NCI-H2107 (cell line): ENCODE measurements around the gene RELL2.

Source experiments
- DNase-seq: peaks from one replicate; lab custom pipeline; 2025; lab: John Stamatoyannopoulos, UW

The RELL2 gene

GRCh38 chr5:141649056-141649688 lies 12.4 kb downstream of the RELL2 start:
- DNase-seq: no peak

DNA sequence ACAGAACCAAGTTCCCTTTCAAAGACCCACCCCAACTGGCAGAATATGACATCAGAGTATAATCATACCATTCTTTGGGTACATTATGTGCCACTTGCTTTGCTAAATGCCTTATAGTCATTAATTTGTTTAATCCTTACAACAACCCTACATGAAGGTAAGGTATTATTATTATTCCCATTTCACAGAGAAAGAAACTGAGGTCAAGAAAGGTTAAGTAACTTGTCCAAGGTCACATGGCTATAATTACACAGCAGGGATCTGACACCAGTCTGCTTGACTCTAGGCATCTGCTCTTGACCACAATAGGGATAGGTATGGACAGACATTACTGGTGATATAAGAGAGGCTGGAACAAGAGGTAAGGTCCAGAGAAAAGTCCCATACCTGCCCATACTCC lies 13.2 kb downstream of the RELL2 start:
- DNase-seq: no peak

GRCh38 chr5:141650851-141651727 lies 14.3 kb downstream of the RELL2 start, which contains the start of gene FCHSD1:
Gene FCHSD1, minus strand, starts transcription at chr5:141651418. Its CDS starts 50 bp downstream, at chr5:141651368.
- DNase-seq: no peak

DNA sequence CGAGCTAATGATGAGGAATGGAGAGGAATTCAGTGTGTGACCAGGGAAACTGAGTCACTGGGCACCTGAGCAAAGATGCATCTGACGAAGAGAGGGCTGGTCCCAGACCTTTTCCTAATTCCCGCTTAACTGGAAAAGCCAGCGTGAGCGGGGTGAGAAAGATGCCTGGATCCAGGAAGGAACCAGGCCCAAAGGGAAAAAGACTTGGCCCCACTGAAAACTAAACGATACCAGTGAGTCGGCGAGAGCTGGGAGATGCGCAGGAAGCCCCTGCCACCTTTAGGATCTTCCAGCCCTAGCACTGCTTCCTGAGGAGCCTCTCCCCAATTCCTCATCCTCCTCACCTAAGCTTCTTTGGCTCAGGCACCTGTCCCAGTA lies 14.9 kb downstream of the RELL2 start:
- DNase-seq: no peak

GRCh38 chr5:141654298-141654697 lies 17.5 kb downstream of the RELL2 start:
- DNase-seq: no peak

GRCh38 chr5:141655020-141655419 lies 18.2 kb downstream of the RELL2 start:
- DNase-seq: no peak

DNA sequence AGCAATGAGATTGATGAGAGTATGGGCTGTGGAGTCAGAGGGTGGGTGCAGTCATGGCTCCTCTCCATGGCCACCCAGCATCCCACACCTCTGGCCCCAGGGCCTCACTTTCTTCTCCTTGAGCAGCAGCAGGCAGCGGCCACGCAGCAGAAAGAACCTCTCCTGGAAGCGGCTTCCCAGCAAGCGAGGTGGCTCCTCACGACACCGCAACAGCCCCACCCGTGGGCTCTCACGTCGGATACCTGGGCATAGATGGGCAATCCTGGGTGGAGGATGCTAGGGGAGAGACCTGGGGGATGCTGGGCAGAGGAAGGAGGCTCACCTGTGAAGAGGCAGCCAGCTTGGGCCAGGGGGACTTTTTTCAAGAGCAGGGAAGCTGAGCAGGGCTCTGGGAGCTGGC lies 19.6 kb downstream of the RELL2 start:
- no peak for DNase-seq

DNA sequence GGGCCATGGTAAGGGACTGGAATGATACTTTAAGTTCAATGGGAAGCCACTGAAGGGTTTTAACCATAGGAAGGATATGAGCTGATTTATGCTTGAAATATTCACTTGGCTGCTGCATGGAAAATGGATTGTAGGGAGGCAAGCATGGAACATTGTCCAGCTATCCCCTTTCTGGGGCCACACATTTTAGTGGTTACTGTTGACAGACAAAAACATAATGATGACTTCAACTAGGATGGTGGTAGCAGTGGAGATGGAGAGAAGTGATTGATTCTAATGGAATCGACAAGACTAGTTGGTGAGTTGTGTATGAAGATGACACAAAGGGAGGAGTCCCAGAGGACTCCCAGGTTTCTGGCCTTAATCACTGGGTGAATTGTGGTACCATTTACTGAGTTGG lies 20.6 kb downstream of the RELL2 start:
- DNase-seq: no peak

DNA sequence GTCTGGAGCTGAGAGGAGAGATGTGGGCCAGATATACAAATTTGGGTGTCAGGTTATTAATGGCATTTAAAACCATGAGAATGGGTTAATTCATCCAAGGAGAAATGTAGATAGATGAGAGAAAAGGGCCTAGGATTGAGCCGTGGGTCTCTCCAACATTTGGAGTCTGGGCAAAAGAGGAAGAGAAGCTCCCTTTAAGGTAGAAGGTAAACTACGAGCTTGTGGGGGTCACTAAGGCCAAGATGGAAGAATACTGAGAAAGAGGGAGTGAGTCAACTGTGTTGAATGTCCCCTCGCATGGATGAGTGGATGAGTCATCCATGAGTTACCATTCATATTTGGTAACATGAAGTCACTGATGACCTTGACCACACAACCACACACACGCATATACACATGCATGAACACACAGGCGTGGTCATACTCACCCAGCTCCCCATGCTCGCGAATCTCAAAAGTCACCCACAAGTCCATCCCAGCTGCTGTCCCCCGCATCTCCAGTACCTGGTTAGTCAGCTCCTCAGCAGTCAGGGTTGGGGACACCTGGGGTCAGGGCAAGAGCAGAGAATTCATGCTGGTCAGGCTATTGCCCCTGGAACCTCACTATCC lies 21.2 kb downstream of the RELL2 start:
- no peak for DNase-seq

- DNase-seq: no peak
Observed at GRCh38 chr5:141662028-141662427, 25.2 kb downstream of the RELL2 start.

GRCh38 chr5:141663506-141663905 lies 26.7 kb downstream of the RELL2 start:
- DNase-seq: no peak

DNA sequence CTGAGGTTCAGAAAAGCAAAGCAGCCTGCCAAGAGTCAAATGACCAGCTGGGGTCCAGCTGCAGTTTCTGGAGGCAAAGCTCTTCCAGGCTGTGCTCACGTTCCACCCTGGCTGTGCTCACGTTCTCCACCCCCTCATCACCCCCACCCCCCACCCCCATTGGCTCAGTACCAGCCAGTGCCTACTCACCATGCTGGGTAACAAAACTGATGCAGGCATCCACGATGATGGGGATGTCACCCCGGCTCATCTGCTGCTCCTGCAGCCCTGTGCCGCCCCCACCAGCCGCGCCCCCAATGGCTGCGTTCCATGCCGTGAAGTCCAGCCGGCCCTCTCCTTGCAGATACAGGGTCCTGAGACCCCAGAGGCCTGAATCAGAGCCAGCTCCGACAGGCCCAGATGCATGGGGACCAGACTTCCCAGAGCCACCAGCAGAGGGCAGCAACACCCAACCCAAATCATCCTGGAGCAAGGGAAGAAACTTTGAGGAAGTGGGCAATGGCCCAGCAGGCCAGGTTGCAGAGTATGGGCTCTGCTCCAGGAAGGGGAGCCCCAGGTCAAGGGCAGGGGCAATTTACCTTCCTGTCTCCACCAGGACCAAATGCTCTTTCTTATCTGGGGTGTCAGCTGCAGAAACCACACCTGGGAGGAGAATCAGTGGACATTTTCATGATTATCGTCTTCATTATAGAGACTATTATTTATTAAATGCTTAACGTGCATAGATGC lies 28.1 kb downstream of the RELL2 start:
- DNase-seq: no peak

DNA sequence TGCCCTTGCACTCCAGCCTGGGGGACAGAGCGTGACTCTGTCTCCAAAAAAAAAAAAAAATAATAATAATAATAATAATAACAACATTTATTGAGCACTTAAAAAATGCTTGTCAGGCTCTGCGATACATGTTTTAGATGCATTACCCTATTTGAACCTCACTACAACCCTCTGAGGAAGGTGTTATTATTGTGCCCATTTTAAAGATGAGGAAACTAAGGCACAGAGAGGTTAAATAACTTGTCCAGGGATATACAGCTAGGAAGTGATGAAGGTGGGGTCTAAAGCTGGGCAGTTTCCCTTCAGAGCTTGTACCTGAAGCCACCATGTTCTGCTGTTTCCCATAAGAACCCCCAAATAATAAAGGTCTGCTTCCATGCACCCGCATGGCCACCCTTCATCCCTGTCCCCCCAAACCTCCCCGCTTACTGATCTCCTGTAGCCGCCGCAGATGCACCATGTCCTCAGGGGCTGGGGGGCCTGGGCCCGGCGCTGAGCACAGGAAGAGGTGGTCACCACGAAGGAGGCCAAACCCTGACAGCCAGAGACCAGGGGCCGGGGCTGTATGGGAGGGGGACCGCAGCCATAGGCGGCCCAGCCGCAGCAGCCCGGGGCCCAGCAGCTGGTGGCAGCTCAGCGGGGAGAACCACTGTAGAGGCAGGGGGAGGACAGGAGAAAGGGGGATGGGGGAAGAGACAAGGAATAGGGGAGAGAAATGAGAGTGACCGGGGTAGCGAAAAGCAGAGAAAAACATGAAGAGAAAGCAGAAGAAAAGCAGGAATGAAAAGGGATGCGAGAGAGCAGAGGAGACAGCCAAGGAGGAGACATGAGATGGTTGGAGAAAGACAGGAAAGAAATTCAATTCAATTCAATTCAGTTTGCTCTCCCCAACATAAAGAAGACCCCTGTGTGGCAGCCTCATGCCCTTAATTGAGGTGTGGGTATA lies 29.5 kb downstream of the RELL2 start:
- DNase-seq: no peak

DNA sequence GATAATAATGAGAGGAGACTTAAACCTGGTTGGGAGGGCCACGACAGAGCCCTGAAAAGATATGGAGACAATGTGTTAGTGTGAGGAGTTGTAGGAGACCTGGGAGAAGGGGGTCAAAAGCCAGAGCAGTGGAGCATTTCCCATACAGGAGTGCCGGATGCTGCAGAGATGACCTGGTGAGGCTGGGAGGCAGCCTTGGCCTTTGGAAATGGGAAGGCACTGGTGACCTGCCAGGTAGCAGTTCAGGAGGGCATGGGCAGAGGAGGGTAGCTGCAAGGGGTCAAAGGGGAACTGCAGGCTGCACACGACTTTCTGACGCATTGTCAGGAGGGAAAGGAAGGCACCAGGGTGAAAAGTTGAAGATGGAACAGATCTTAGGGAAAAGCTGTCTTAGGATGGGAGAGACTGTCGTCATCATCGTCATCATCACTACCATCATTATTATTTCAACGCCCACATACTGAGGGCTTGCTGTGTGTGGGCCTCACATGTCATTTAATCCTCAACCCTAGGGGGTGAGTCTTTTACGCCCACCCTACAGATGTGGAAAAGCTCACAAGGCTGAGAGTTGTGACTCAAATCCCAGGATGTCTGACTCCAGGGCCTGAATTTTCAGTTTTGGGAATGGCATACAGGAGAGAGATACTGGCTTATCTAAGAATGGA lies 31.9 kb downstream of the RELL2 start:
- DNase-seq: no peak

DNA sequence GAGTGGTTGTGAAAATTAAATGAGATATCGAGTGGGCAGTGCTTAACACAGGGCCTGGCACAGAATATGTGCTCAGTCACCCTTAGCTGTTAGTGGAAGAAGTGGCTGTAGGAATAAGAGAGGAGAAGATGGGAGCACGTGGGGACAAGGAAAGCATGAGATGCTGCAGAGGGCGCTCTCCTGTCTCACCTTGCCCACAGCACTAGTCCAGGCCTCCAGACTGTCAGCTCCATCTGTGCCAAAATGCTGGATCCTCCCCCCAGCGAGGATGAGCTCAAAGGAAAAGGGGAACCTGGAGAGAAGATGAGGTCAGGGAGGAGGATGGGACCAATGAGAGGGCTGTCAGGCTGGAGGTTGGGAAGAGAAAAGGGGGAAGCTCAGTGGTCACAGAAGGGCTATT lies 32.7 kb downstream of the RELL2 start:
- no peak for DNase-seq

DNA sequence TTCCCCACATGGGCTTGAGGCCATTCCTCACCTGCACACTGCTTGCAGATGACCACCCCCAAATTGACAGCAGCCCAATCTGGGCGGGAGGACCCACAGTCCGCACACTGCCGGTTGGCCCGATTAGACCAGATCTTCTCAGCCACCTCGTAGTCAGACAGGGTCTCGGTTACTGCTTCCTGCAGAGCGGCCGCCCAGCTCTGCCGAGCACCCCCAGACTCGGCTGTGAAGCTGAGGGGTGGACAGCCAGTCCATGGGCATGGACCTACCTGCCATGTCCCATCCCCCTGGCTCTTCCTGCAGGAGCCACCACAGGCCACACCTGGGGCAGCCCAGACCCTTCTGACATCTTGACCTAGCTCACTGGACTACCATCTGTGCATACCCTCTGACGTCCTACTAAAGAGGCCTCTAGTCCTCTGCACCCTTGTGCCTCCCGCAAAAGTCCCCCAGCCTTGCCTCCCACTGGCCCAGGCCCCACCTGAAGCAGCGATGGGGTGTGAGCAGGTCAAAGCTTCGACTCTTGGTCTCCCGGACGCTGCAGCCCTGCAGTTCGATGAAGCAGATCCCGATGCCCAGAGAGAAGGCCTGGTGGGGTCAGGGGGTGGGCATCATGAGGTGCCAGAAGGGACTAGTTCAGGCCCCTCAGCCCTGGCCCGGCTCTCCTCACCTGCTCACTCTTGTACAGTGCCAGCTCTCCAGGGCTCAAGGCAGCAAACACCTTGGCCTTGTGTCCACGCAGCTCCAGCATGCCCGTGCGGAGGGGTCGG lies 35.5 kb downstream of the RELL2 start:
- no peak for DNase-seq

GRCh38 chr5:141672841-141673813 lies 36.3 kb downstream of the RELL2 start:
- DNase-seq: no peak

DNA sequence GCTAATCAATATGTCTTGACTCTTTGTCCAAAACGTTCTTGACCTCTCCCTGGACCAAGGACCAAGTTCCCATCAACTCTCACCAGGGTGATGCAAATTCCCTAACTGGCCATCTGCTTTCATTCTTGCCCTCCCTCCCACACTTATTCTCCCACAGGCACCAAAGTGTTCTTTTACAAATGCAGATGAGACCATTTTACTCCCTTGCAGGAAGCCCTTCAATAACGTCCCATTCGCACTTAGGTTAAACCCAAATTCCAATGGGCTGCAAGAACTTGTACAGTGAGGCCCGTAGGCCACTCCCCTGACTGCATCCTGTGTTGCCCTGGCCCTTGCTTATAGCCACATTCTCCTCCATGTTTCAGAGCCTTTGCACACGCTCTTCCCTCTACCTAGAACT lies 38.0 kb downstream of the RELL2 start:
- no peak for DNase-seq

DNA sequence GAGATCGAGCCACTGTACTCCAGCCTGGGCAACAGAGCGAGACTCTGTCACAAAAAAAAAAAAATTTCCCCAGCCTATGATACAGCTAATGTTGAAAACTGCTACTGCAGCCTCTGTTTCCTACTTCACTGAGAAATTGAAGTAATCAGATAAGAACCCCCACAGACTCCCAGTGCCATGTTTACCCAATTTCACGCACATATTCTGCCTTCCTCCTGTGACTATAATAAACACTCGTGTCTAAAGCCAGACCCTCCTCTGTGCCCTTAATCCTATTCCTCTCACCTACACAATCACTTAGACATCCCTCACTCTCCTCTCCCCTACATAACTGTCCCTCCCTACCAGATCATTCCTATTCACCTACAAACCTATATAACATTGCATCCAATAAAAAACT lies 38.9 kb downstream of the RELL2 start:
- DNase-seq: no peak
